ENCODE data around the gene VAV2.

VAV2 gene

DNA sequence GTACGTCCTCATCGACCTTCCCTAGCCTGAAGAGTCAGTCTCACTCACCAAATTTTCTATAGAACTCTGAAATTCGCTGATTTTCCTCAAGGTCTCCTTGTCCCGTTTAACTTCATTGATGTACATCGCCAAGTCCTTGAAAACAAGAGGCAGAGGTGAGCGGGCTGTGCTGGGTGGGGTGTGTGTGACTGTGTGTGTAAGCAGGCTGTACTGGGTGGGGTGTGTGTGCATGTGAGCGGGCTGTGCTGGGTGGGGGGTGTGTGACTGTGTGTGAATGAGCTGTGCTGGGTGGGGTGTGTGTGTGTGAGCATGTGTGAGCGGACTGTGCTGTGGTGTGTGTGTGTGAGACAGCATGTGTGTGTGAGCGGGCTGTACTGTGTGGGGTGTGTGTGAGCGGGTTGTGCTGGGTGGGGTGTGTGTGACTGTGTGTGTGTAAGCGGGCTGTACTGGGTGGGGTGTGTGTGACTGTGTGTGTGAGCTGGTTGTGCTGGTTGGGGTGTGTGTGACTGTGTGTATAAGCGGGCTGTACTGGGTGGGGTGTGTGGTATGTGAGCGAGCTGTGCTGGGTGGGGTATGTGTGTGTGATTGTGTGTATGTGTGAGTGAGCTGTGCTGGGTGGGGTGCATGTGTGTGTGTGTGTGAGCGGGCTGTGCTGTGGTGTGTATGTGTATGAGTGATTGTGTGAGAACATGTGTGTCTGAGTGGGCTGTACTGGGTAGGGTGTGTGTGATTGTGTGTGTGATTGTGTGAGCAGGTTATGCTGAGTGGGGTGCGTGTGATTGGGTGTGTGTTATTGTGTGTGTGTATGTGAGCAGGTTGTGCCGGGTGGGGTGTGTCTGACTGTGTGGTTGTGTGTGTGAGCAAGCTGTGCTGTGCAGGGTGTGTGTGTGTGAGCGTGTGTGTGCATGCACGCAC, 200.1 kb downstream of the VAV2 start:
- no peak for DNase-seq

DNA sequence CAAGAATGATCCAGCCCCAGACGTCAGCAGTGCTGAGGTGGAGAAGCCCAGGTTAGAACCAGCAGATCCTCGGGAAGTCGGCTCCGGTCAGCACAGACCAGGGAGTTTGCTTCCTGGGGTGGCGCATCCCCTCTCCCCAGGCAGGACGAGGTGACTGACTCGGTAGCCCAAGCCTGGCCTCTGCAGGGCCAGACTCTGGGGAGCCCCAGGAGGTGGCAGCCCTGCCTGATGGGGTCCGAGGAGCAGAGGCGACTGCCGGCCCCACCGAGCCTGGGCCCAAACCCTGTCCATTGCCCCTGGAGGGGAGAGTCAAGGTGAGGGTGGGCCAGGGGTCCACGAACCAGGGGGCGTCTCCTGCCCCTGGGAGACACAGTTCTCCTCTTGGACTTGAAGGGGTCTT, 201.1 kb downstream of the VAV2 start:
- DNase-seq = no peak

DNA sequence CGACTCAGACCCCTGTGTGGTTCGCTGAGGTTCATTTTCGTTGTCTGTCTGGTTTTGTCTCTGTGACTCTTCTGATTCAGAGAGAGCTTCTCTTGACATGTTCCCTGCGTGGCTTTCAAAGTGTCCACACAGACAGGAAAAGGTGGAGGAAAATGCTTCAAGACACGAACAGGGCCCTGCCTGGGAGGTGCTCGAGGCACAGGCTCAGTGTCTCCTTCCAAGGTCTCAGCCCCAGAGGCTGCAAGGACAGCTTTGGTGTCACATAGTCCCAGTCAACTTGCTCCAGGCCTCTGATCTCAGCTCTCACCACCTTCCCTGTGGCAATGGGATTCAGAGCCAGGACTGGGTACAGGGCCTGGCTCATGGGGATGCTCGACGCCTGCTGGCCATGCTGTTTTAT, 202.3 kb downstream of the VAV2 start:
- no peak for DNase-seq

- no peak for DNase-seq
Measured at GRCh38 chr9:133788819-133789717, 203.1 kb downstream of the VAV2 start.

- no peak for DNase-seq
Measured at GRCh38 chr9:133788045-133788818, 203.9 kb downstream of the VAV2 start.

DNA sequence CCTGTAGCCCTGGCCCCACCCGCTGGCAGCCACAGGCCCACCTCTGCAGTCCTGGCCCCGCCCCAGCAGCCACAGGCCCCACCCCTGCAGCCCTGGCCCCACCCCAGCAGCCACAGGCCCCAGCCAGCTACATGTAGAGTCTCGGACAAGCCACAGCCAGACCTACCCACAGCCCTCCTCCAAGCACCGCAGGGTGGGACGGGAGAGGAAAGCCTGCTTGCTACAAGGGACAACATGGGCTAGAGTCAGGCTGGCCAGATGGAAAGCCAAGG, 204.4 kb downstream of the VAV2 start:
- DNase-seq = peak in 1 of 2 experiments; percentile 11

DNA sequence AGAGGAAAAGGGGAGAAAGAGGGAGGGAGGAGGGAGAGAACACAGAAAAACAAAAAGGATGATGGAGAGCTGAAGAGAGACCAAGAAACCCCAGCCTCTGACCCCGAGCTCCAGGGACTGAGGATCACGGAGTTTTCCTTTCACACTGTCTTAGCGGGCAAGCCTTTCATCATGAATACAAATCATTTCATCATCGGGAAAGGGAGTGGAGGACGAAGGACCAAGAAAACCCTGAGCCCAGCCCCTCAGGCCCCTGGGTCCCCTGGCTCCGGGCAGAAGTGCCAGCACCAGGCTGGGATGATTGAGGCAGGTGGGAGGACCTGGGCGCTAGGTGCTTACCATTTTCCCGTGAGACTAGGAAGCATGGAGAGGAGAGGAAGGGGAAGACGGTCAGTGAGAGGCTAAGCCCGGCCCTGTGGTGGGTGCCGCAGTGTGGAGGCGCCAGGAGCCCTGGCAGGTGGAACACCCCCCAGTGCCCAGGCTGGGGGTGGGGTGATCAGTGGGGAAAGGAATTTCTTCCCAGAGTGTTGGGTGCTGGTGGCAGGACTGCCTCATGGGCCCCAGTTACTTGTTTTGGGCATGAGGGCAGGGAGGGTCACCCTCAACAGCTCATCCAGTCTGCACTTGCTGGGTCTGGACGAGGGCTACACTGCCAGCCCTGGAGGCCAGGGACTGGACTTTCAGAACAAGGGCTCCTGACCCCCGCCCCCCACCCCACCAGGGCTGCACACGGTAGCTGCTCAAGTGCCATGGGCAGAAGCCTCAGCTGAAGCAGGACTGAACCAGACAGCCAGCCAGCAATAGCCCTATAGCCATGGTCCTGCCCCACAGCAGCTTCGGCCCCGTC, 205.0 kb downstream of the VAV2 start:
- no peak for DNase-seq

DNA sequence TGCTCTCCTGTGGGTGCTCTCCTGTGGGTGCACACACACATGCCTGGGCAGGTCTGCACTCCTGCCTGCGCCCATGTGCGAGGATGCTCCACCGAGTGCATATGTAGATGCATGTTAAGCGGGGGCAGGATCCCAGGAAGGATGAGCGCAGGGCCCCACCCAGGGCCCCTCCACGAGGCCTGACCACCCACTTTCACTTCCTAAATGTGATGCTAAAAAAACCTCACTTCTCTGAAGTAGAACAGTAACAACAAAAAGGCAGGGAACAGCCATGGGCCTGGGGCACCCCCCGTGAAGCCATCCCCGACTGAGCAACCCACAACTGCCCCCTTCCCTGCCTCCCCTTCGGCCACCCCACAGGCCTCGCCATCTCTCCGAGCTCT, 205.8 kb downstream of the VAV2 start:
- no peak for DNase-seq

GRCh38 chr9:133785753-133786370, 206.3 kb downstream of the VAV2 start:
- DNase-seq = no peak

- DNase-seq = no peak
Measured at GRCh38 chr9:133784731-133785561, 207.2 kb downstream of the VAV2 start.

GRCh38 chr9:133783331-133783731, 208.8 kb downstream of the VAV2 start:
- no peak for DNase-seq

DNA sequence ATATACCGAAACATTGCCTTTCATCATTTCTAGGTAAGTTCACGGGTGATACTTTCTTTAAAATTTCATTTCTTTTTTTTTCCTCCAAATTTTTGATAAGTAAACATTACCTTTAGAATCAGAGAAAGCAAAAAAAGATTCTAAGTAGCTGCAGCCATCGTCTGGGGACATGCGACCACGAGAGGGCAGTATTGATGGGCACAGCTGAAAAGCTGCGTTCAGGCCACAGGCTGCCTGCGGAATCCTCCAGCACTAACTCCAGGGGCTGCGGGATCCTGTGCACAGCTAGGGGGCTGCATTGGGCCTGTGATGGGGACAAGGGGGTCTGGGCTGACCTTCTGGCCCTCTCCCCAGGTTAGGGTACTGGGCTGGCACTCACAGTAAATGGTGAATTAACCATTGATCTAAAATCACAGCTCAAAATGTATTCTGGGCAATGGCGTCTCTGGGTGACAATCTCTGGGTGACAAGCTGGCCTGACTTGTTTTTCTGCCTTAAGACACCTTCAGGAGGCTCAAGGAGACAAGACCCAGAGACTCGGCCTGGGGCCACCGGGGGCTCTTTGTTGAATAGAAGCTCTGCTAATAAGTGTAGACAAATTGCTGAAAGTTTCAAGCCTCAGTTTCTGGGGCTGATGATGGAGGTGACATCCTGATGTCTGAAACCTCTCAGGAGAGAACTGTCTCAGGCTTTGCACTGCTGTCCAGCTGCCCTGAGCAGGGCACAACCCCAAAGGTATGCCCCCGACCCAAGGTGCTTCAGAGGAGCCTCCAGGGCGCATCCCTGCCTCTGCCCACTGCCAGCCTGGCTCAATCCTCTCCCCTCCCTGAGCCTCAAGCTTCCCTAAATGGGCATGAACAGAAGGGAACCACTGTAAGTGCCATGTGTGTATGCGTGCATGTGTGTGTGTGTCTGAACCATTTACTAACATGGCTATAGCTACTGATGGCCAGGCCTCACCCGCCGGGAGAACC, 209.7 kb downstream of the VAV2 start:
- peak in 1 of 2 experiments; percentile 64 for DNase-seq

GRCh38 chr9:133781828-133782135, 210.3 kb downstream of the VAV2 start:
- no peak for DNase-seq

DNA sequence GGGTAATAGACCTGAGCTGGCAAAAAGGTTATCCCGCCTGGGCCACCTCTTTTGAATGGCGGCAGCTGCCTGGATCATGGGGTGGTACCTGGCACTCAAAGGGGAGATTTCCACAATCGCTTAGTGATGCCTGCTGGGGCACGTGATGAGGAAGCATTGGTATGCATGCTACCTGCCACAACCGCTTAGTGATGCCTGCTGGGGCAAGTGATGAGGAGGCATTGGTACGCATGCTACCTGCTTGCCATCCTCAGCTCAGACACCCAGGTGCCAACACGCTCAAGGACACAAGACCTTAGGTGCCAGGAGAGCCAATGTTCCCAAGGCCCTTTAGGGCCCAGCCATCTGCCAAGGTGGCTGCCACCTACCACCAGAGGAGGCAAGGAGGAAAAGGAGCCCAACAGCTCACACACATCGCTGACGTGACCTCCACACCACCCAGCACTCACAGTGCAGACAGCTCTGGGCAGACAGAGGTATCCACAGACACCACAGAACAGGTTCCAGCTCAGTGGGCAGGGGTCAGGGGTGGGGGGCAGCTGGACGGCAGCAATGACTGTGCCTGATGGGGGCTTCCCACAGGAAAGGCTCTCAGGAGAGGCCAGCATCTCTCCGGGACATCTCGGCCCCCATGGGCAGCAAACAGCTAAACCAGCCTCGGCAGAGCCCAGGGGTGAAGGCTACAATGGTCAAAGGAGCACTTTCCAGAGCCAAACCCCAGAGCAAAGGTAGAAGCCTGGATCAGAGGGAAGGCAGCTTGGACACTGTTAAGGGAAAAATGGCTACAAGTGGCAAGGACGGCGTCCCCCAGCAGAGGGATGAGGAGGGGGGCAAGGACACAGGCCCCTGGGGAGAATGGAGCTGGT, 210.9 kb downstream of the VAV2 start:
- no peak for DNase-seq

DNA sequence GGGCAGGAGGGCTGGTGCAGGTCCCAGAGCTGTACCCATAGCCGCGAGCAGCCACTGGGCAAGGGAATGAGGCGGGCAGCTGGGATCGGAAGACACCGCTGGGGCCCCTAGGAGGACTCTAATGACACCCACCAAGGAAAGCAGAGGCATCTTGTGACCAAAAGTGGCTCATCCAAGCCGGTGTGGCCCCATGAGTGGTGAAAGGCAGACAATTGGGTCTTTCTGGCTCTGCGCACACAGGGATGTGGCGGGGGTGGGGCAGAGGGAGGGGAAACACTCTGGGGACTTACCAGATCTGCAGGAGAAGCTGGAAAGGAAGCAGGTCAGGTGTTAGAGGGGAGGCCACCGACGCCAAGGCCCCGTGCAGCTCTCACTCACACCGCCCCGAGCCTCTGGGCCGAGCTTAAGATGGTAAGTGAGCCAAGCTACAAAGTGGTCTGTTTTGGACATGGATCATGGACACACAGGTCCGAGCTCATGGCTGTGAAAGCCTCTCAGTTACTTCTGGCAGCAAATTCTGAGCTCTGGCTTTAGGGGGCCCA, 211.6 kb downstream of the VAV2 start:
- no peak for DNase-seq

- DNase-seq = no peak
Measured at GRCh38 chr9:133779516-133780403, 212.4 kb downstream of the VAV2 start.

GRCh38 chr9:133779081-133779480, 213.0 kb downstream of the VAV2 start:
- DNase-seq = no peak

All from SW 1271 (cell line).